HG03378 (cell line): ENCODE results near the gene SEMA4B.
A peak's percentile ranks its signal among the peaks of the same experiment; 100 is the strongest.
"Not testable (repeated sequence)": the region's sequence is repeated elsewhere in the genome, so short reads cannot be mapped to it uniquely, and the experiment has no call there.

ENCODE experiments used
- ATAC-seq: cut with Tn5 transposase; IDR thresholded peaks from one replicate; pipeline ENCODE4 v1.9.1; 2021; ENCODE audit warnings: mild to moderate bottlenecking, moderate library complexity; ENCODE audit not compliant: unreplicated experiment

Gene SEMA4B, protein sequence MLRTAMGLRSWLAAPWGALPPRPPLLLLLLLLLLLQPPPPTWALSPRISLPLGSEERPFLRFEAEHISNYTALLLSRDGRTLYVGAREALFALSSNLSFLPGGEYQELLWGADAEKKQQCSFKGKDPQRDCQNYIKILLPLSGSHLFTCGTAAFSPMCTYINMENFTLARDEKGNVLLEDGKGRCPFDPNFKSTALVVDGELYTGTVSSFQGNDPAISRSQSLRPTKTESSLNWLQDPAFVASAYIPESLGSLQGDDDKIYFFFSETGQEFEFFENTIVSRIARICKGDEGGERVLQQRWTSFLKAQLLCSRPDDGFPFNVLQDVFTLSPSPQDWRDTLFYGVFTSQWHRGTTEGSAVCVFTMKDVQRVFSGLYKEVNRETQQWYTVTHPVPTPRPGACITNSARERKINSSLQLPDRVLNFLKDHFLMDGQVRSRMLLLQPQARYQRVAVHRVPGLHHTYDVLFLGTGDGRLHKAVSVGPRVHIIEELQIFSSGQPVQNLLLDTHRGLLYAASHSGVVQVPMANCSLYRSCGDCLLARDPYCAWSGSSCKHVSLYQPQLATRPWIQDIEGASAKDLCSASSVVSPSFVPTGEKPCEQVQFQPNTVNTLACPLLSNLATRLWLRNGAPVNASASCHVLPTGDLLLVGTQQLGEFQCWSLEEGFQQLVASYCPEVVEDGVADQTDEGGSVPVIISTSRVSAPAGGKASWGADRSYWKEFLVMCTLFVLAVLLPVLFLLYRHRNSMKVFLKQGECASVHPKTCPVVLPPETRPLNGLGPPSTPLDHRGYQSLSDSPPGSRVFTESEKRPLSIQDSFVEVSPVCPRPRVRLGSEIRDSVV

DNA sequence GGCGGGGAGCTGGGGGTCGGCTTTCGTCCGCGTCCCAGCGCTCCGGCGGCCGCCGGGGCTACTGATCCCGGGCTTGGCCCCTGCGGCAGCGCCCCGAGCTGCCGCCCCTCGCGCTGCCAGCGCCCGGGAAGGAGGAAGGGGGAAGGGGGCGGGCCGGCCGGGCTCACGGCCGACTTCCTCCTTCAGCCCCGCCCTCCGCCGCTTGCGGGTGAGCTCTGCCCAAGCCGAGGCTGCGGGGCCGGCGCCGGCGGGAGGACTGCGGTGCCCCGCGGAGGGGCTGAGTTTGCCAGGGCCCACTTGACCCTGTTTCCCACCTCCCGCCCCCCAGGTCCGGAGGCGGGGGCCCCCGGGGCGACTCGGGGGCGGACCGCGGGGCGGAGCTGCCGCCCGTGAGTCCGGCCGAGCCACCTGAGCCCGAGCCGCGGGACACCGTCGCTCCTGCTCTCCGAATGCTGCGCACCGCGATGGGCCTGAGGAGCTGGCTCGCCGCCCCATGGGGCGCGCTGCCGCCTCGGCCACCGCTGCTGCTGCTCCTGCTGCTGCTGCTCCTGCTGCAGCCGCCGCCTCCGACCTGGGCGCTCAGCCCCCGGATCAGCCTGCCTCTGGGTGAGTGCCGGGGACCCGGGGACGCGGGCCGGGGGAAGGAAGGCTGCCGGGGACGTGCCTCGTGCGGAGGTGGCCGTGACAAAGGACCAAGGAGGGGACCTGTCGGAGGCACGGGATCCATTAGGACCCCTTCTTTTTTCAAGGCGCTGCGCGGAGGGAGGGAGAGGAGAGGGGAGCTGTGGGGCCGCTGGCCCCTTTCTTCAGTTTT is at the start of gene SEMA4B:
Gene SEMA4B, plus strand, starts transcription at position 201 of the 814 bp plus-strand sequence. Its CDS starts 249 bp downstream, at position 450.
- ATAC-seq: peak; percentile 60

- no peak for ATAC-seq
These were observed 49.0 kb upstream of the SEMA4B start for GRCh38 chr15:90151989-90152645.

DNA sequence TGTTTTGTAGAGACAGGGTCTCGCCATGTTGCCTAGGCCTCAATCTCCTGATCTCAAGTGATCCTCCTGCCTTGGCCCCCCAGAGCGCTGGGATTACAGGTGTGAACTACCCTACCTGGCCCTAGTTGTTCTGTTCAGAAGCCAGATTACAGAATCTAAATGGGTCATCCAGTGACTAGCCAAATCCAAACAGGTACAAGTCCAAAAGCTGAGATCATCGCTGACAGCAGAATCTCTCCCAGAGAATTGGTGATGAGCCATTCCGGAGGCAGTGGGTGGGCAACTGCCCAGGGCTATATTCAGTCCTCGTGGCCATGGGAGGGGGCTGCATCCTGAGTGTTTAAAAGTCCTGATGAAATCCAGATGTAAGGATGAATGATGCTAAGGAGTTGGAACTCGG is 47.5 kb upstream of the SEMA4B start:
- no peak for ATAC-seq

DNA sequence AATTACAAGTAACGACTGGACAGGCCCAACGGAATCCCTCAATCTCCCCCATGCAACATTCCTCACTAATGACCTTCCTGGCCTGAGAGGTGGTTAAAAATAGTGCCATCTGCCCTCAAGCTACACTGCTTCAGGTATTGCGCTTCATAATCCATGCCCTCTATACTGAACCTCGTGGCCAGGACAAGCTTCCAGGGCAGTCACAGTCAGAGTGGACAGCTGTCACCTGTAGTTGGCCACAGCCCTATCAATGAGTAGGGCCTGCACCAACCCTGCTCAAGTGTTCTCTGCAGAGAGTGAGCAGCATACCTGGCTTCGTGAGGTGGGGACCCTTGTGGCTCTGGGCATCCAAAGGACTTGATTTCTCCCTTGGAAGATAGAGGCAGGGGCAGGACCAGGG is 46.9 kb upstream of the SEMA4B start:
- ATAC-seq: no peak

- no peak for ATAC-seq
These were observed 46.1 kb upstream of the SEMA4B start for GRCh38 chr15:90154861-90155626.

DNA sequence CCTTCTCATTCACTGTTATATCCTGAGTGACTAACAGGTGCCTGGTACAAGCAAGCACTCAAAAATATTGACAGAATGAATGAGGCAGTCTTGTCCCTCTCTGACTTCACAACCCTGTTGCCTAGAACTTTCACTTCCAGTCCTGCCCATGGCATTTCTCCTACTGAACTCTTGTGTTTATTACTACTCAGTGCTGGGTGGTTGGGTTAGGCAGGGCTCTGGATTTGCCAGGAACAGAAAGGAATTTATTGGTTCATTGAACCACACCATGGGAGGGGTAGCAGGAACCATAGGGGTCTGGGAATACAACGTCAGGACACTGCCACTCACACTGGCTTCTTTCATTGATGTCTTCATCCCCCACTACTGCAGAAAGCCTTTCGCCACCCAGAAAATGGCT is 41.9 kb upstream of the SEMA4B start:
- ATAC-seq: no peak

DNA sequence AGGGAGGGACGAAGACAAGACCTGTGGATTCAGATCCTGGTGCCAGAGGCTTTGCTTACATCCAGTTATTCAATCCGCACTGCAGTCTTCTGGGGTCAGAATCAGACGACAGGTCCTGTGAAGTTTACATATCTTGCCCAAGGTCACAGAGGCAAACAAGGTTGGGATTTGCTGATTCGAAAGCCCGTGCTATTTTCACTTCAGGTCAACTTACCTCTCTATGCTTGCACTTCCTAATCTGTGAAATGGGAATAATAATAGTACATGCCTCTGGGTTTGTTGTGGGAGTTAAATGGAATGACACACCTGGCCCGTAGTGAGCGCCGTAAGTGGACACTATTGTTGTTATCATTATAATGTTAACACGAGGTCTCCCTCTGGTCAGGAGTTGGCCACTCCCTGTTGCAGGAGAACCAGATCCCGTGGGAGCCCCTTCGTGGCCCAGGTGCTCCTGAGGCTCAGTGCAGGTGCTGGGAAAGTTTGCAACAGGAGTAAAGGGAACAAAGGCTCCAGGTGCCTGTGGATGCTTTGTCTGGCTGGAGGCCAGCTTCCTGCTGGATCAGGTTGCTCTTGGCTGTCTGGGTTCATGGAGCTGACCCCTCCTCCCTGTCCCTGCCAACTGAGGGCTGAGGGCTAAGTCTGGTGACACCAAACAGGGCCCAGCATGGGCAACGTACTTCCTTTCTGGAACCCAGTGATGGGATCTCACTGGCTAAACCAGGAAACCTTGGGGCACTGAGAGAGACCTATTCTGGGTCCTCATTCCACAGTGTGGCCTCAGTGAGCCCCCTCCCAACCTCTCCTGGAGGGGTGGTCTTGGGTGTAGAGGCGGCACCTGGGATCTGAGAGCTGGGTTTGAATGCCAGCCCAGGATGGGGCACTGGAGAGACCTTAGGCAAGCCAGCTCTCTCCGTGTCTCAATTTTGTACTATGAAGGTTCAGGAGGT is 40.1 kb upstream of the SEMA4B start:
- no peak for ATAC-seq

DNA sequence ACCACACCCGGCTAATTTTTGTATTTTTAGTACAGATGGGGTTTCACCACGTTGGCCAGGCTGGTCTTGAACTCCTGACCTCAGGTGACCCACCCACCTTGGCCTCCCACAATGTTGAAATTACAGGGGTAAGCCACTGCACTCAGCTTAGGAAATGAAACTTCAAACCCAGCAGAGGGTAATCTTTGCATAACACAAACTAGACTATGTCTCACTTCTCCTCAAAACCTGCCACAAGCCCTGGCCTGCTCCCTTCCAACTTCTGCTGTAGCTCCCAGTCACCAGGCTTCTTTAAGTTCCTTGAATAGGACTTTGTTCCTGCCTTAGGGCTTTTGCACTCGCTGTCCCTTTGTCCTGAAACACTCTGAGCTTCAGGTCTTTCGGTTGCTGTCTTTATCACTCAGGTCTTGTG is 39.2 kb upstream of the SEMA4B start:
- peak; percentile 57 for ATAC-seq

- ATAC-seq: no peak
These were observed 38.2 kb upstream of the SEMA4B start for GRCh38 chr15:90162956-90163355.

DNA sequence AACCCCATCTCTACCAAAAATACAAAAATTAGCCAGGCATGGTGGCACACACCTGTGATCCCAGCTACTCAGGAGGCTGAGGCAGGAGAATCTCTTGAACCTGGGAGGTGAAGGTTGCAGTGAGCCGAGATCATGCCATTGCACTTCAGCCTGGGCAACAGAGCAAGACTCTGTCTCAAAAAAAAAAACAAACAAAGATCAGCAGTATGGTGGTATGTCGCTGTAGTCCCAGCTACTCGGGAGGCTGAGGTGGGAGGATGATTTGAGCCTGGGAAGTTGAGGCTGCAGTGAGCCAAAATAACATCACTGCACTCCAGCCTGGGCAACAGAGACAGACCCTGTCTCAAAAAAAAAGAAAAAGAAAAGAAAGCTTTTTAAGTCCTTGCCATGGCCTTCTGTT is 36.9 kb upstream of the SEMA4B start:
- ATAC-seq: not testable (repeated sequence)

DNA sequence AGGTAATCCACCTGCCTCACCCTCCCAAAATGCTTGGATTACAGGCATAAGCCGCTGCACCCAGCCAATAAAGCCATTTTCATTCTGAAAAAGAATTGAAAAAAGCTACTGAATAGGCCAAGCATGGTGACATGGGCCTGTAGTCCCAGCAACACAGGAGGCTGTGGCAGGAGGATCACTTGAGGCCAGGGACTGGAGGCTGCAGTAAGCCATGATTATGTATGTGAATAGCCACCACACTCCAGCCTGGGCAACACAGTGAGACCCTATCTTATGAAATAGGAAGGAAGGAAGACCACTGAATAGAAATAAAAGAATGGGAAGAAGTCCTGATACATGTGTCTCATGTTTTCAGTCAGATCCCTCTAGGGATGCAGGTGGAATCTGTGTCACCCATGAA is 36.0 kb upstream of the SEMA4B start:
- ATAC-seq: no peak

- peak; percentile 40 for ATAC-seq
These were observed 35.3 kb upstream of the SEMA4B start for GRCh38 chr15:90165659-90166489.

DNA sequence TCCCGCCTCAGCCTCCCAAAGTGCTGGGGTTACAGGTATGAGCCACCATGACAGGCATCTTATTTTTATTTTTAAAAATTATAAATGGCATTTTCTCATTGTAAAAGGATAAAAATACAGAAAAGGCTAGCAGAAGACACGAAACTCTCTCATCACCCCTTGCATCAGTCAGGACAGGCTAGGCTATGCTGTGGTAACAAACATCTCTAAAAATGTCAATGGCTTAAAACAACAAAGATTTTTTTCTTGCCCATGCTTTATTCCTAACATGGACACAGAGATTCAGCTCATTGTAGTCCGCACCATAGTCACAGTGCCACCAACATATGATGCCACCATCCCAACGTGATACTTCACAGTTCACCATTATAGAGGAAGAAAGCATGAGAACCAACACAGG is 34.0 kb upstream of the SEMA4B start:
- ATAC-seq: no peak

- no peak for ATAC-seq
These were observed 29.5 kb upstream of the SEMA4B start for GRCh38 chr15:90171623-90172022.

GRCh38 chr15:90173372-90173771 is 27.8 kb upstream of the SEMA4B start:
- ATAC-seq: no peak

- no peak for ATAC-seq
These were observed 26.8 kb upstream of the SEMA4B start for GRCh38 chr15:90174140-90174875.

DNA sequence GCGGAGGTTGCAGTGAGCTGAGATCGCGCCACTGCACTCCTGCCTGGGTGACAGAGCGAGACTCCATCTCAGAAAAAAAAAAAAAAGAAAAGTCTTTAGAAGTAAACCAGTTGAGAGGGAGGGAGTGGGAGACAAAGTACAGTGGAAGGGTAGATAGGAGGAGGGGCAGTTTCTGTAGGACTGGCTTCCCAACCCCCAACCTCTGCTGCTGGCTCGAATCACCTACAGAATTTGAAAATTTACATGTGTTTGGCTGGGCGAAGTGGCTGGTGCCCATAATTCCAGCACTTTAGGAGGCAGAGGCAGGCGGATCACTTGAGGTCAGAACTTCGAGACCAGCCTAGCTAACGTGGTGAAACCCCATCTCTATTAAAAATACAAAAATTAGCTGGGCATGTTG is 24.1 kb upstream of the SEMA4B start:
- no peak for ATAC-seq
